Globus pallidus (tissue), 1 donor: ENCODE data around the gene KRTAP4-7.
"Not testable (repeated sequence)": the region's sequence is repeated elsewhere in the genome, so short reads cannot be mapped to it uniquely, and the experiment has no call there.

Source experiments
- DNase-seq: peaks from one replicate; pipeline ENCODE4 v3.0.0-alpha.2; 2015; ENCODE audit warnings: low spot score

KRTAP4-7 gene

GRCh38 chr17:41084100-41084856 is at the start of gene KRTAP4-7:
TSS of gene KRTAP4-7 (plus strand) at chr17:41084150. CDS start at chr17:41084207, 57 bp downstream.
- DNase-seq, result not testable (repeated sequence)

DNA sequence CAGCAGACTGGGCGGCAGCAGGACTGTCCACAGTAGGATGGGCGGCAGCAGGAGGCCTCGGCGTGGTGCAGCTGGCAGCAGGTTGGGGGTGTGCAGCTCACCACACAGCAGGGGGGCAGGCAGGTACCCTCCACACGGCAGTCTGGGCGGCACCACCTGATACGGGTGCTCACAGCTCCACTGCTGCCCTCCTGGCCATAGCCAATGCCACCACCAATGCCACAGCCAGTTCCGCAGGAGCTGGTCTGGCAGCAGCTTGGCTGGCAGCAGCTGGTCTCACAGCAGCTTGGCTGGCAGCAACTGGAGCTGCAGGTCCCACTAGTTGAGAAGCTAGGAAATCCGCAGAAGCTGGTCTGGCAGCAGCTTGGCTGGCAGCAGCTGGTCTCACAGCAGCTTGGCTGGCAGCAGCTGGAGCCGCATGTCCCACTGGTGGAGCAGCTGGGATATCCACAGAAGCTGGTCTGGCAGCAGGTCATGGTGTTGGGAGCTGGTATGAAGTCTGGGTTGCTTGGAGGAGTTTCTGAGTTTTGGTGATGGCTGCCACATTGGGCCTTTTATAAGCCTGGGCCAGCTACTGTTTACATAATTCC is 49.5 kb upstream of the KRTAP4-7 start, which contains the start of gene KRTAP1-3:
TSS of gene KRTAP1-3 (minus strand) at position 529 of the 590 bp plus-strand sequence. CDS start at position 476, 53 bp downstream.
- not testable (repeated sequence) for DNase-seq

- no peak for DNase-seq
Measured at GRCh38 chr17:41037853-41038350, 46.0 kb upstream of the KRTAP4-7 start.

DNA sequence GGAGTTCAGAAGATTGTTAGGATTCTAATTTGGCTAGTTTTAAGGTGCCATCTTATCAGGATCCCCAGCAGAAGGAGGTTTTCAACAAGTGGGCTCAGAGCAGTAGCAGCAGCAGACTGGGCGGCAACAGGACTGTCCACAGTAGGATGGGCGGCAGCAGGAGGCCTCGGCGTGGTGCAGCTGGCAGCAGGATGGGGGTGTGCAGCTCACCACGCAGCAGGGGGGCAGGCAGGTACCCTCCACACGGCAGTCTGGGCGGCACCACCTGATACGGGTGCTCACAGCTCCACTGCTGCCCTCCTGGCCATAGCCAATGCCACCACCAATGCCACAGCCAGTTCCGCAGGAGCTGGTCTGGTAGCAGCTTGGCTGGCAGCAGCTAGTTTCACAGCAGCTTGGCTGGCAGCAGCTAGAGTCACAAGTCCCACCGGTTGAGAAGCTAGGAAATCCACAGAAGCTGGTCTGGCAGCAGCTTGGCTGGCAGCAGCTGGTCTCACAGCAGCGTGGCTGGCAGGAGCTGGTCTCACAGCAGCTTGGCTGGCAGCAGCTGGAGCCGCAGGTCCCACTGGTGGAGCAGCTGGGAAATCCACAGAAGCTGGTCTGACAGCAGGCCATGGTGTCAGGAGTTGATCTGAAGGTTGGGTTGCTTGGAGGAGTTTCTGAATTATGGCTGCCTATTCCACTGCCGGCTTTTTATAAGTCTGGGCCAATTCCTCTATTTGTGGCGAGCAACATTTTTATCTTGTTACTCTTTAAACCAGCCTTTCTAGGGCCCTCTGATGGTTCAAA is 43.0 kb upstream of the KRTAP4-7 start, which contains the start of gene KRTAP1-1:
TSS of gene KRTAP1-1 (minus strand) at position 668 of the 789 bp plus-strand sequence. CDS start at position 615, 53 bp downstream.
- DNase-seq, result peak; percentile 0

- DNase-seq, result no peak
Measured at GRCh38 chr17:41042953-41043352, 41.0 kb upstream of the KRTAP4-7 start.

GRCh38 chr17:41046735-41047465 is 37.0 kb upstream of the KRTAP4-7 start, which contains the start of gene KRTAP2-1:
TSS of gene KRTAP2-1 (minus strand) at chr17:41047316. CDS start at chr17:41047267, 49 bp downstream.
- DNase-seq, result not testable (repeated sequence)

DNA sequence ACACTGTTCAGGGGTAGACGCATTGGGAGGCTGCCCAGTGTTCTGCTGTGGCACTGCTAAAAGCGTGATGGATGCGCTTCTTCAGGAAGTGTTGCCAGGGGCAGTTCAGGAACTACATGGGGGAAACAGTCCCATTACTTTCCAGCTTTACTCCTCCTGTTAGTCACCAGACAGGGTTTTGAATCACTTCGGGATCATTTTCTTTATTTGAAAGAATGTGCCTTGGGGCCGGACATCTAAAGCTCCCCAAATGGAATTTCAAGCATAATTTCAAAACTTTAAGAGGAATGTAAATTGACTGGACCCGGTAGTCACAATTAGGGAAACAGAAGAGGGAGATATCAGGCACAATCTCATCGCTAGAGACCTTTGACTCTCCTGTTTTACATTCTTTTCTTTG is 35.5 kb upstream of the KRTAP4-7 start:
- DNase-seq, result no peak

GRCh38 chr17:41049110-41049509 is 34.8 kb upstream of the KRTAP4-7 start:
- DNase-seq, result no peak

DNA sequence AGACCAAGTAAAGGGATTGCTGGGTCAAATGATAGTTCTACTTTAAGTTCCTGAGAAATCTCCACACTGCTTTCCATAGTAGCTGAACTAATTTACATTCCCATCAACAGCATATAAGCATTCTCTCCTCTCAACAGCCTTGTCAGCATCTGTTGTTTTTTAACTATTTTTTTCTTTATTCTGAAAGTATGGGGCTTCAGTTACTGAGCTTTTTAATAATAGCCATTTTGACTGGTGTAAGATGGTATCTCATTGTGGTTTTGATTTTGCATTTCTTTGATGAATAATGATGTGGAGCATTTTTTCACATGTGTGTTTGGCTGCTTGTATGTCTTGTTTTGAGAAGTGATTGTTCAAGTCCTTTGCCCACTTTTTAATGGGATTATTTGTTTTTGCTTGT is 31.4 kb upstream of the KRTAP4-7 start:
- DNase-seq, result no peak

GRCh38 chr17:41054025-41054424 is 29.9 kb upstream of the KRTAP4-7 start:
- no peak for DNase-seq

DNA sequence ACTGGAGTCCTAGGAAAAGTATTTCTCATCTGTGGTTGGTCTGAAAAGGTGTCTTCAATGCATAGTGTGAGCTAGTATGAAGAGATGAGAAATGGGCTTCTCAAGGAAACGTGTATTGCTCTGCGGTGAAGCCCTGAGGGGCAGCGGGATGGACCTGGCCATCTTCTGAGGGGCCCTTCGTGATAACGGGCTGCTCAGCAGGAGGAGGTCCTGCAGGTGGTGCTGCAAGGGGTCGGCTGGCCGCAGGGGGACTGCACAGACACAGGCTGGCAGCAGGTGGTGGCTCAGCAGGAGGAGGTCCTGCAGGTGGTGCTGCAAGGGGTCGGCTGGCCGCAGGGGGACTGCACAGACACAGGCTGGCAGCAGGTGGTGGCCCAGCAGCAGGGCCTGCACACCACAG is 29.4 kb upstream of the KRTAP4-7 start:
- not testable (repeated sequence) for DNase-seq

- not testable (repeated sequence) for DNase-seq
Measured at GRCh38 chr17:41055130-41055529, 28.8 kb upstream of the KRTAP4-7 start, which contains the start of gene KRTAP2-2. TSS of gene KRTAP2-2 (minus strand) at chr17:41055230. CDS start at chr17:41055211, 19 bp downstream.

DNA sequence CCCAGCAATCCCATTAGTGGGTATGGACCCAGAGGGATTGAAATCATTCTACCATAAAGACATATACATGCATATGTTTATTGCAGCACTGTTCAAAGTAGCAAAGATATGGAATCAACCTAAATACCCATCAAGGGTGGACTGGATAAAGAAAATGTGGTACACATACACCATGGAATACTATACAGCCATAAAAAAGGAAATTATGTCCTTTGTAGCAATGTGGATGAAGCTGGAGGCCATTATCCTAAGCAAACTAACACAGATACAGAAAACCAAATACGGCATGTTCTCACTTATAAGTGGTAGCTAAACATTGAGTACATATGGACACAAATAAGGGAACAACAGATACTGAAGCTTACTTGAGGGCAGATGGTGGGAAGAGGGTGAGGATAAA is 26.4 kb upstream of the KRTAP4-7 start:
- DNase-seq, result no peak

DNA sequence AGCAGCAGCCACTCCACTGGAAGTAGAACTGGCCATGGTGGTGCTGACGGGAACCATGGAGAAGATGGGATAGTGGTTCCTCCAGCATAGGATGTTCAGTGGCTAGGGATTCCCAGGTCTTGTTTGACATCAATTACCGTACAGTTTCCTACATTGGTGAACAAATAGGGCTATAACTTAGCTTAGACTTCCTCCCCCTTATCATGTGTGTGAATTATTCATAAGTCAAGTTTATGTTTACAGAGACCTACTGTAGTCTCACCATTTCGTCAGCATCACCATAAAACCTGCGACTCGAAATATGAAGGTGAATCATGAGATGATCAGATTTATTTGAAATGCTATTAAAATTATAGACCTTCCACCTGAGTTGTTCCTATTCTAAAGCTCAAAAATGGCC is 25.2 kb upstream of the KRTAP4-7 start:
- DNase-seq, result no peak

DNA sequence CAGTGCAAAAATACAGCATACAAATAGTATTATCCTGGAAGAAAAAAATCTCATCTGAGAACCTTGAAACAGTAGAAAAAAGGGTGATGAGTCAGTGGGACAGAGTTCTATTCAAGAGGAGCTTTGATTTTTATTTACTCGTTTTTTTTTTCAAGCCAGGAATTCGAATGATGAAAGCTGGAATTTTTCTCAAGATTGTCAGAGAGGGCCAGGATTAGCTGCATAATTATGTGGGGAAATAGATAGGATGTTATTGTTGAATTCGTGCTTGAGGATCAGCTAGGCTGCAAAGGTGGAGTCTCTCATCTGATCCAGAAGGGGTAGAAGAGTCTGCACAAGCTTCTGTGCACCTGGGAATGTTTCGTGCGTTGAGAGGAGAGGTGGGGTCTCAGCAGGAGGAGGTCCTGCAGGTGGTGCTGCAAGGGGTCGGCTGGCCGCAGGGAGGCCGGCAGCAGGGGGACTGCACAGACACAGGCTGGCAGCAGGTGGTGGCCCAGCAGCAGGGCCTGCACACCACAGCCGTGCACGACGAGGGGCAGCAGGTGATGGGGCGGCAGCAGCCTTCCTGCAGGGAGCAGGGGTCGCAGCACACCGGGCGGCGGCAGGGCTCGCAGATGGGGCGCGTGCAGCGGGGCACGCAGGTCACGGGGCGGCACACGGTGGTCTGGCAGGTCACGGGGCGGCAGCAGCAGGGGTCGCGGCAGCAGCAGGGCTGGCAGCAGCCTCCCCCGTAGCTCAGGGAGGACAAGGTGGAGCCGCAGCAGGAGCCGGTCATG is 24.5 kb upstream of the KRTAP4-7 start:
- not testable (repeated sequence) for DNase-seq

DNA sequence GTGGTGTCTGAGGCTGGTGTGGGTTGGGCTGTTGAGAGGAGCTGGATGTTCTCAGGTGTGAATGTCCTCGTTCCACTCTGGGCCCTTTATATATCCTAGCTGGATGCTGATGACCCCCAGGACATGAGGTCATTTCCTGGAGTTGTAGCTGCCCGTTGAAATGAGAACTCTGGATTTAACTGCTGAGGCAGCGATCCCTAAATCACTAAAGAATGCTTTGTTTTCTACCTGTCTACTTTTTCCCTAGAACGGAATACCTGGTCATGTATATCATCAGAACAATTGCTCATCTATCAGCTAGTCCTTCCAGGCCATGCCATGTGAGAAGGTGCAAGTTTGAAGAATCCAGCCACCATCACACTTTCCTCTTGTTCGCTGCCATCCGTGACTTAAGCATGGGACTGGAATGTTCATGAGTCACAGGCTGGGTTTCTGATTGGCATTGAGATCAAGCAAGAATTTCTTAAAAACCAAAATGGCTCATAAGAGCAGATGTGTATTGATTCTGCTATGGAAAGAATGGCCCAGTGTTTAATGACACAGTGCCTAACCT is 23.8 kb upstream of the KRTAP4-7 start, which contains the start of gene KRTAP2-3:
TSS of gene KRTAP2-3 (minus strand) at position 63 of the 553 bp plus-strand sequence. CDS start 64 bp downstream, outside the sequence.
- DNase-seq, result no peak

DNA sequence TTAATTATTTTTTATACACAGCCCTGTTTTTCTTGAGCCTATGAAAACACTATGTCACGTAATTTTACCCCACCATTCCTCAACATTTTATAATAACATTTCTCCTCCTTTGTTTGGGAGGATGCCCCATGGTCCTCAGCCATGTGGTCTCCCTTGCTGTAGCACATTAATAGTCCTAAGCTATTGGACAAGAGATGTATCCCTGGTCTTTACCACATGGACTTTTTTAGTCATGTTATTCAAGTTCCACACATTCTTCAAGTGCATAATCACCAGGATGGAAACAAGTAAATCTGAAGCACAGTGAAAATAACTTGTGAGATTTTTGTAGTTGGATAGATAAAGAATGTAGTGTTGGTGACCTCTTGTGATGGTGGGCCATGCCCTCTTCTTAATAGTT is 22.0 kb upstream of the KRTAP4-7 start:
- no peak for DNase-seq

GRCh38 chr17:41063449-41063848 is 20.5 kb upstream of the KRTAP4-7 start:
- no peak for DNase-seq

- DNase-seq, result no peak
Measured at GRCh38 chr17:41064301-41064700, 19.6 kb upstream of the KRTAP4-7 start.
